Loucy (cell line): Measurements from ENCODE around the gene SEC24A.
"Not testable (repeated sequence)": the region's sequence is repeated elsewhere in the genome, so short reads cannot be mapped to it uniquely, and the experiment has no call there.

ENCODE experiments used
- H2AFZ ChIP-seq: fragments of 200-600 bp; sonication (generic); 2 replicates; pipeline ENCODE4 v1.6.0; 2016; ENCODE audit warnings: antibody characterized with exemption, mild to moderate bottlenecking, low read length, moderate library complexity
- H3F3A ChIP-seq: fragments of 200-600 bp; 2 replicates; pipeline ENCODE4 v1.6.0; 2016; ENCODE audit warnings: antibody characterized with exemption, low read depth, mild to moderate bottlenecking
- H3K27me3 ChIP-seq: fragments of 200-600 bp; sonication (generic); 2 replicates; pipeline ENCODE4 v1.6.1; 2014; ENCODE audit warnings: low read length, mild to moderate bottlenecking; ENCODE audit not compliant: insufficient read depth, poor library complexity, severe bottlenecking
- H3K36me3 ChIP-seq: fragments of 200-600 bp; sonication (generic); 2 replicates; pipeline ENCODE4 v1.6.1; 2016; ENCODE audit warnings: low read length; ENCODE audit not compliant: insufficient read depth
- H3K4me1 ChIP-seq: fragments of 200-600 bp; sonication (generic); 2 replicates; pipeline ENCODE4 v1.5.1; 2014; ENCODE audit warnings: low read length, mild to moderate bottlenecking; ENCODE audit not compliant: insufficient read depth, poor library complexity, severe bottlenecking
- H3K4me2 ChIP-seq: fragments of 200-600 bp; sonication (generic); 2 replicates; pipeline ENCODE4 v1.6.0; 2014; ENCODE audit warnings: antibody characterized with exemption, low read length, low read depth, mild to moderate bottlenecking; ENCODE audit not compliant: poor library complexity, severe bottlenecking
- H3K4me3 ChIP-seq: fragments of 200-600 bp; sonication (generic); 2 replicates; pipeline ENCODE4 v1.5.1; 2014; ENCODE audit warnings: low read length, mild to moderate bottlenecking, mixed read lengths; ENCODE audit not compliant: poor library complexity, severe bottlenecking
- H3K79me2 ChIP-seq: fragments of 200-600 bp; sonication (generic); 2 replicates; pipeline ENCODE4 v1.6.1; 2014; ENCODE audit warnings: low read length; ENCODE audit not compliant: insufficient read depth
- H3K9ac ChIP-seq: fragments of 200-600 bp; sonication (generic); 2 replicates; pipeline ENCODE4 v1.6.0; 2014; ENCODE audit warnings: mild to moderate bottlenecking, low read depth, low read length, moderate library complexity; ENCODE audit not compliant: poor library complexity, severe bottlenecking
- H3K9me2 ChIP-seq: fragments of 200-600 bp; sonication (generic); replicated peaks from 2 replicates; pipeline ENCODE4 v1.6.1; 2016; ENCODE audit warnings: low read depth, low read length, mixed read lengths
- H3K9me3 ChIP-seq: fragments of 200-600 bp; sonication (generic); 2 replicates; pipeline ENCODE4 v1.6.1; 2014; ENCODE audit warnings: mild to moderate bottlenecking, antibody characterized with exemption, low read length, low read depth; ENCODE audit not compliant: insufficient read depth
- H4K20me1 ChIP-seq: fragments of 200-600 bp; sonication (generic); 2 replicates; pipeline ENCODE4 v1.6.0; 2014; ENCODE audit warnings: antibody characterized with exemption, low read length, mild to moderate bottlenecking; ENCODE audit not compliant: insufficient read depth, poor library complexity, severe bottlenecking
- CTCF ChIP-seq: fragments of 200-600 bp; sonication (generic); conservative IDR thresholded peaks from 2 replicates; pipeline ENCODE4 v1.5.1; 2014; ENCODE audit warnings: mild to moderate bottlenecking, antibody characterized with exemption, low read length
- EZH2phosphoT487 ChIP-seq: fragments of 200-600 bp; IDR thresholded peaks from 2 replicates; pipeline ENCODE4 v1.6.1; 2018; ENCODE audit warnings: antibody characterized with exemption, mild to moderate bottlenecking, moderate library complexity, borderline replicate concordance

The SEC24A gene

GRCh38 chr5:134626369-134627014, 22.1 kb upstream of the SEC24A start:
- Histone ChIP-seq H3K4me3 (no peak overlapping the region), H2AFZ (no peak overlapping the region), H3K36me3 (no peaks in the 10 kb centered on the region), H3K4me2 (no peak overlapping the region), H3K9me2 (no peaks in the 10 kb centered on the region), H3K4me1 (peaks cover 3% of the 10 kb centered on the region), H3K27me3 (no peaks in the 10 kb centered on the region), H3K79me2 (peaks cover 3% of the 10 kb centered on the region; the same call in 1 of the 2 replicates), H4K20me1 (no peaks in the 10 kb centered on the region), H3F3A (no peaks in the 10 kb centered on the region), H3K9me3 (no peaks in the 10 kb centered on the region), H3K9ac (no peak overlapping the region)
- no peak for TF ChIP-seq EZH2phosphoT487
- no peak for TF ChIP-seq CTCF

GRCh38 chr5:134634227-134634626, 14.4 kb upstream of the SEC24A start:
- Histone ChIP-seq H3K9me2 (no peaks in the 10 kb centered on the region), H3K27me3 (no peaks in the 10 kb centered on the region), H2AFZ (no peak overlapping the region), H3F3A (no peaks in the 10 kb centered on the region), H3K9ac (no peak overlapping the region), H3K4me1 (peaks cover 4% of the 10 kb centered on the region), H4K20me1 (no peaks in the 10 kb centered on the region), H3K79me2 (peaks cover 4% of the 10 kb centered on the region; the same call in 1 of the 2 replicates), H3K36me3 (no peaks in the 10 kb centered on the region), H3K9me3 (no peaks in the 10 kb centered on the region), H3K4me3 (no peak overlapping the region), H3K4me2 (no peak overlapping the region)
- TF ChIP-seq CTCF, result no peak
- TF ChIP-seq EZH2phosphoT487, result no peak

GRCh38 chr5:134635366-134635765, 13.2 kb upstream of the SEC24A start:
- H3K9ac ChIP-seq, H3K9me2 ChIP-seq, H3K9me3 ChIP-seq, H3F3A ChIP-seq, H3K27me3 ChIP-seq, H3K4me1 ChIP-seq, H3K4me3 ChIP-seq, H2AFZ ChIP-seq, H3K4me2 ChIP-seq, H4K20me1 ChIP-seq, H3K36me3 ChIP-seq, H3K79me2 ChIP-seq: not testable (repeated sequence)

GRCh38 chr5:134637116-134637721, 11.4 kb upstream of the SEC24A start:
- Histone ChIP-seq H3K4me2 (no peak overlapping the region), H3K4me3 (no peak overlapping the region), H3K79me2 (no peaks in the 10 kb centered on the region), H3K9ac (no peak overlapping the region), H3K36me3 (no peaks in the 10 kb centered on the region), H4K20me1 (no peaks in the 10 kb centered on the region), H3K9me3 (no peaks in the 10 kb centered on the region), H2AFZ (no peak overlapping the region), H3K27me3 (no peaks in the 10 kb centered on the region), H3F3A (no peaks in the 10 kb centered on the region), H3K4me1 (no peaks in the 10 kb centered on the region), H3K9me2 (no peaks in the 10 kb centered on the region)
- TF ChIP-seq CTCF (no peak), EZH2phosphoT487 (no peak)
